ENCODE results near the gene GRID2. TPM values are rescaled to one million over a fixed set of nuclear protein-coding genes. Genes with fewer than 3 reads are reported as not detected.

Gene GRID2
- total and polyA plus RNA-seq, 9 of the 15 experiments (the other 6 are each of a cell fraction or from before 2014, with no cell fraction given): 0.04 TPM; not detected in 7

- TF ChIP-seq NKRF (IDR thresholded peaks at IDR 0.05; ENCODE audit: borderline replicate concordance) (no peak), ATF1 (CRISPR knock-in tag; IDR thresholded peaks at IDR 0.05) (no peak), ATF1 (tag; IDR thresholded peaks at IDR 0.05) (no peak), ERF (CRISPR knock-in tag; IDR thresholded peaks at IDR 0.05) (no peak), THAP7 (CRISPR knock-in tag; IDR thresholded peaks at IDR 0.05) (no peak), ATF3 (IDR thresholded peaks at IDR 0.05) (no peak), ATF3 (CRISPR knock-in tag; conservative IDR thresholded peaks at IDR 0.05) (no peak), ZNF717 (CRISPR knock-in tag; IDR thresholded peaks at IDR 0.05) (no peak), HMG20B (CRISPR knock-in tag; IDR thresholded peaks at IDR 0.05) (no peak), ZNF764 (CRISPR knock-in tag; IDR thresholded peaks at IDR 0.05; ENCODE audit: low read depth) (no peak), CREB1 (IDR thresholded peaks at IDR 0.05) (no peak), CREB1 (CRISPR knock-in tag; IDR thresholded peaks at IDR 0.05) (no peak), NFE2 (IDR thresholded peaks at IDR 0.05; ENCODE audit: low read depth) (no peak)
These were observed 1198.2 kb downstream of the GRID2 start (continued) for GRCh38 chr4:93501946-93502345.
